EL (cell line): Measurements from ENCODE around the gene CNKSR1.

Source experiments
- DNase-seq: peaks from one replicate; pipeline ENCODE4 v3.0.0-alpha.2; 2016

Gene CNKSR1

DNA sequence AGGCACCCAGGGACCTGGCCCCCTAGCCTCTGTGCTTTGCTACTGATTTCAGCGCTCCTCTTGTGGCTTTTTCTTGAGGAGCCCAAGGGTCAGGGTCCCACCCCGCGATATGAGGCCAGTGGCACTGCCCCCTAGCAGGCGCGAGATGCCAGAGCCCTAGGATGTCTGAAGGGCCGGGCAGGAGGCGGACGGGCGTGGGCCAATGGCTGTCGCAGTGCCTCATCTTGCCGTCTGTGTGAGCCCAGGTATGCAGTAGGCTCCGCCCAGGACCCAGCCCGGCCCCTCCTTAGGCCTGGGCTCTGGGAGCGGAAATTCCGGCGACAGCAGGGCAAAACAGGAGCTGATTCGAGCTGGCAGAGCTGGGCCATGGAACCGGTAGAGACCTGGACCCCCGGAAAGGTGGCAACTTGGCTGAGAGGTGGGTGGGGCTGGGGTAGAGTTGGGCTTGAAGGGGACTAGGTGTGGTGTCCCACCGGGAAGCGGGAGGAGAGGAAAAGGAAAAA, at the start of gene CNKSR1:
TSS of gene CNKSR1 (plus strand) at position 310 of the 503 bp plus-strand sequence. CDS start at position 367, 57 bp downstream.
- DNase-seq = no peak

DNA sequence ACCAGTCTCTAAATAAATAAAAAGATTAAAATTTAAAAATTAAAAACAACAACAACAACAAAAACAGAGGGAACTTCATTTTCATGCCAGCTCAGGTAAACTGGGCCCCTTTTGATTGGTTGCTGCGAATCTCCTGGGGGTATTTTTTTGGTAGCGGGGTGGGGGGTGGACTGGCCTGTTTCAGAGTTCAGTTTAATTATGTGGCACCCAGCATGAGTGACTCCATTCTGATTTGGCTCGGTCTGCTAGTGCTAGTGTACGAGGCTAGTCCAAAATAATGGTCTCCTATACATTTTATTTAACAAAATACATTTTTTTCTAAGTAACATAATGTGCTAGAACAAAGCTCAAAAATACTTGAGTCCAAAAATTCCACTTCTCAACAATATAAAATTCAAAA, 47.5 kb upstream of the CNKSR1 start:
- no peak for DNase-seq

DNA sequence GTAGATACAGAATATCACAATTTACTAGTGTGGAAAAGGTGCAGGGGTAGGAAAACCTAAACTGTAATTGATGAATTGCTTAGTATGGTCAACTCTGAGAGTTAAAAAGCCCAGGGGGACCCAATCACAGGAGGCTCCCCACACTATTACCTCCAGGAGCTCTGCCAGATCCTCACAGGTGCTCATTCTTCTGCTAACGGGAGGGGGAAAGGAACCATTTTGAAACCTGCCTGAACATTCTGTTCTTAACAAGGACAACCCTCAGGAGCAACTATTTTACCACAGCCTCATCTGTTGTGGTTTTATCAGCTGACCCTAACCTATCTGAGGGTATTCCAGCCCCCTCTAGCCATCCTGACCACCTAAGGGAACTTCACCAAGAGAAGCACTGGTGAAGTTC, 46.6 kb upstream of the CNKSR1 start:
- DNase-seq = no peak

- no peak for DNase-seq
Measured at GRCh38 chr1:26132128-26132833, 45.0 kb upstream of the CNKSR1 start.

GRCh38 chr1:26132834-26133167, 44.5 kb upstream of the CNKSR1 start:
- DNase-seq = no peak

GRCh38 chr1:26134466-26134865, 42.8 kb upstream of the CNKSR1 start:
- no peak for DNase-seq

DNA sequence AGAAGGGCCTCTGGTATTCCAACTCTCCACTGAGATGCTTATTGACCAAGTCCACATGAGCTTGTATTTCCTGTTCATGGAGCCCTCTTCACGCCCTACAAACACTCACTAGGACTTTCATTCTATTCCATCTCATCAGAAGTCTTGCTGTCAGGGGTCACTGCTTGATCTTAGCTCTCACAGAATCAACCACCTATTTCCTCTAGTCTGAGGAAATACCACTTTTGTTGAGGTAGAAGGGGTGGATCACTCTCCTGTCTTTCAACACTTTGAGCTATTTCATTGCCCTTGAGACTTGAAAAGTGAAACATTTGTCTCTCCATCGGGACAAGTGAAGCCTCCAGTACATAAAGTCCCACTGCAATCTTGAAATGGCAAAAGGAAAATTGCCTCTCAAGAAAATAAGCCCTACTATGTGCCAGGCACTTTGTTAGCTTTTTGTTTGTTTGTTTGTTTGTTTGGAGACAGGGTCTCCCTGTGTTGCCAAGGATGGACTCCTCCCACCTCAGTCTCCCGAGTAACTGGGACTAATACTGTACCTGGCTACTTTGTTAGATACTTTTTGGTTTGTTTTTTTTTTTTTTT, 38.2 kb upstream of the CNKSR1 start:
- DNase-seq = no peak

GRCh38 chr1:26142159-26142558, 35.1 kb upstream of the CNKSR1 start:
- no peak for DNase-seq

DNA sequence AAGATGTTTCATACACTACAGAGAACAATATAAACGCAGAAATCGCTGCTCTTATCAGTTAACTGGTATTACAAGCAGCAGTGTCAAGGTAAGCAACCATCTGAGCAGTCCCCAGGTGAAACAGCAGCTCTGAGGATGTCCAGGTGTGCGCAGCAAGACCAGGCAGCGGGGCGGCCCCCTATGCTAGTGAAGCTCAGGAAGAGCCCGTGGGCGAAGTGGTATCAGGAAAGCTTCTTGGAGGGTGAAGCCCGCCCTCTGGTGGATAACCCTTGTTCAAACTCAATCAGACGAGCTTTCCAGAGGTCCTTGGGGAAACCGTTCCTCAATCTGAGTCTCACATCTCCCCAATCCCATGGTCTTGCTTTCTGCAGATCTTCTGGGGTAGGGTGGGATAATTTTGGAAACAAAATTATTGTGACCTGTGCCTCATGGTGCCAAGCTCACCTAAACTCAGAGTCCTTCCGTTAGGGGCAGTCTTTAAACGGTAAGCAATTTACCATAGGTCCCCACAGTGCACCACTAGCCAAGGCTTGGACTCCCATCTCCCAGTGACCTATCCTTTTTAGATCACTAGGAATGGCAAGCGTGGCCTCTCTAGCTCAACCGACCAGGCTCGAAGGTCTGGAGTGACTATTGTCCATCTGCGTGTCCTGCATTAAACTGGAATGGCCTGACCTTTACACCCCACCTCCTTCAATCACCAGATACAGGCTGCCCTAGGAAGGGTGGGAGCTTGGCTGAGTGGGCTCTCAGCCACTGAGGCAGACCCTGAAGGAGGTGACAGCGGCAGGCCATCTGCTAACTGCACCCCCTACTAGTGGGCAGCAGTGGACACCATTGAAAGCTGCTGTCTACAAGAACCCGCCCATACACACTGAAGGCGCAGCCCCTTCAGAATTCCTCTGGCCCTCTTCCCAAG, 32.0 kb upstream of the CNKSR1 start:
- peak; percentile 79 for DNase-seq

- no peak for DNase-seq
Measured at GRCh38 chr1:26145960-26146294, 31.4 kb upstream of the CNKSR1 start.

GRCh38 chr1:26148887-26149286, 28.4 kb upstream of the CNKSR1 start:
- no peak for DNase-seq

DNA sequence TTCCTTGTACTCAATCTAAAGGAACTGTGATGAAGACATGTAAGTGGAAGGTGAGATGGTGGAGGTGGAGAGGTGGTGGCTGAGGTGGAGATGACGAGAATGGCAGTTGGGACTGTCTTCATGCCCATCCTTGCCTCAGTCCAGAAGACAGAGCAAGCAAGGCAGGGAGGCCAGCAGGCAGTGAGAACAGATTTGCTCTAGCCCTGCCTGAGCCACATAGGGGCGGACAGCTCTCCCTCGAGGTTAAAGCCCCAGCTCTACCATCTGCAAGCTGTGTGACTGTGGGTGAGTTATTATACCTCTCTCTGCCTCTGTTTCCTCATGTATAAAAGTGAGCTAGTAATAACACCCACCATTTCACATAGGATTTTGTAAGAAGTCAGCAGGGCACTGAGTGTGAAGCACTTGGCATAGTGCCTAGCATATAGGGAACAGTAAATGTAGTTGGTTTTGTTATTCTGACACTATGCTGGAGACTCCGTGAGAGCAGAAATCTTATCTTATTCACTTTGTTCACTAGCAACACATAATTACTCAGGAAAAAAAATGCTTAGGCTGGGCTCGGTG, 23.2 kb upstream of the CNKSR1 start:
- DNase-seq = no peak

GRCh38 chr1:26154750-26155149, 22.5 kb upstream of the CNKSR1 start:
- no peak for DNase-seq

DNA sequence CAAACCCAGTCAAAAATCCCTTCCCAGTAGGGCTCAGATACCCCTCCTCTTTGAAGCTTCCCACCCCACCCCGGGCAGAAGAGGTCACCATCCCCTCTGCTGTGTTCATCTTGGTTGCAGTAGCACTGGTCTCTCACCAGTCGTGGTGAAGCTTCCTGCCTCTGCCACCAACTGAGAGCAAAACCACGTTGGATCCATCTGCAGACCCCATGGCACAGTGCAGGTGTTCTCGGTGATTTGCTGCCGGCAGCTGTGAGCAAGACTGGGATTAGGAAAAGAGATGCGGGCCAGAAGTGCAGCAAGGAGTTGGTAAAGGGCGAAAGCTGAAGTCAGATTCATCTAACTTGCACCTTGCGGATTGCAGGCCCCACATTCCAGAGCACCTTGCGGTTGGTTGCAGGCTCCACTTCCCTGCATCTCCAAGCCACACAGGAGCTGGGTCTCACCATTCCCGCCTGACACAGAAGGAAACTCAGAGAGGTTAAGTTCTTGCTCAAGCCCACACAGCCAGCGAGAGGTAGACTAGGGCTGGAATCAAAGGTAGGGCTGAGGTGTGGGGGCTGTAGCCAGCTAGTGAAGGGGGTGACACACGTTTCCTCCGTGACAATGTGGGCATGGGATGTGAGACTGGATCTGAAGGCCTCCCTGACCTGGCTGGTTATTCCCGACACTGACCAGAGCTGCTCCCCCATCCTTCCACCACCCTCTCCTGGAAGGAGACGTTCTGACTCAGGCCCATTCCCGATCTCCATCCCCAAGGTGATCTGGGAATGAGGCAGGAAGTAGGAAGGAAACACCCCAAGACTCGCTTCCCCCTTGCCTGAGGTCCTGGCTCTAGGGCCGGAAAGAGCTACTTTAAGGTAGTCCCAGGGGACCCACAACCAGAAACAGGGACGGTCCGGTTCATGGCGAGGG, 21.7 kb upstream of the CNKSR1 start:
- DNase-seq = no peak

DNA sequence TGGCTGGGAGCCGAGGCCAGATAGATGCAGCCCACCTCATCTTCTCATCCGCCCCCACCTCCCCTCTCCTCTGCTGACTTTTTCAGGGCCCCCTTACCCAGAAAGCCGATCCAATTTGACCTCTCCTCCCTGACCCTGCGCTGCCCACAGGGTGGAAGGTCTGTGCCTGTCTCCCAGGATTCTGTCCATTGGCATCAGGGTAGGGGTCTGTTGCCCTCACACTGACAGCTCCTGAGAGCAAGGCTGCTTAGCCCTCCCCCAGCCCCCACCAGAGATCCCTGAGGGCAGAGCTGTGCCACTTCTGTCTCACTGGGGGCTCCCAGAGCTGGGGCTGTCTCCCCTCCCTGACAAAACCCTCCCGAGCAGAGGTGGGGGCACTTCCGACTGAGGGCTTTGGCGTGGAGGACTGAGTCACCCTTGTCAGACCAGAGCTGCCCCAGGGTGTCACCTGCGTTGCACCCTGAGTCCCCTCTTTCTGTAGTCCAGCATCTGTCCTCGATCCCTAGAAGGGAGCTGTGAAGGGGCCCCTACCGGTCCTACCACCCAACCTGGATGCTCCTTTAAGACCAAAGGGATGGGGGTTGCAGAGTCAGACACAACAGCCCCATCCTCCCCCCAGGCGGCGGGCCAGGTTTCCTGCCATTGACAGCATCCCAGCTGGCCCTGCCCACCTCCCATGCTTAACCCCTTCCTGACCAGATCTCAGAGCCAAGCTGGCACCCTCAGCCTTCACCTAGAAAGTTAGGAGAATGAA, 20.8 kb upstream of the CNKSR1 start:
- no peak for DNase-seq

- no peak for DNase-seq
Measured at GRCh38 chr1:26158271-26158907, 18.9 kb upstream of the CNKSR1 start.

- DNase-seq = no peak
Measured at GRCh38 chr1:26158908-26159742, 18.2 kb upstream of the CNKSR1 start, which contains the start of gene FAM110D. FAM110D (plus strand) TSS chr1:26159079; CDS start chr1:26161292, 2,213 bp downstream.

DNA sequence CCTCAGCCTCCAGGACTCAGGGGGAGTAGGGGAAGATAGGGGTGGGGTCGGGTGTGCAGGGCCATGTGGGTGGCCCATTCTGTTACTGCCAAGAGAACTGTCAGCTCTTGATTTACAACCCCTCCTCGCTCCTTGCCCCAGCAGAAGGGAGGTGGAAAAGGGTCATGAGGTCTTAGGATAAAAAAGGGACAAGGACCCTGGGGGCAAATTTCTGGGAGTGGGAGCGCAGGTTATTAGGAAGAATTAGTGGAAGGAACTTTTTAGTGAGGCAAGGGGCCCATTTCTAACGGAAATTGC, 17.6 kb upstream of the CNKSR1 start:
- DNase-seq = no peak

DNA sequence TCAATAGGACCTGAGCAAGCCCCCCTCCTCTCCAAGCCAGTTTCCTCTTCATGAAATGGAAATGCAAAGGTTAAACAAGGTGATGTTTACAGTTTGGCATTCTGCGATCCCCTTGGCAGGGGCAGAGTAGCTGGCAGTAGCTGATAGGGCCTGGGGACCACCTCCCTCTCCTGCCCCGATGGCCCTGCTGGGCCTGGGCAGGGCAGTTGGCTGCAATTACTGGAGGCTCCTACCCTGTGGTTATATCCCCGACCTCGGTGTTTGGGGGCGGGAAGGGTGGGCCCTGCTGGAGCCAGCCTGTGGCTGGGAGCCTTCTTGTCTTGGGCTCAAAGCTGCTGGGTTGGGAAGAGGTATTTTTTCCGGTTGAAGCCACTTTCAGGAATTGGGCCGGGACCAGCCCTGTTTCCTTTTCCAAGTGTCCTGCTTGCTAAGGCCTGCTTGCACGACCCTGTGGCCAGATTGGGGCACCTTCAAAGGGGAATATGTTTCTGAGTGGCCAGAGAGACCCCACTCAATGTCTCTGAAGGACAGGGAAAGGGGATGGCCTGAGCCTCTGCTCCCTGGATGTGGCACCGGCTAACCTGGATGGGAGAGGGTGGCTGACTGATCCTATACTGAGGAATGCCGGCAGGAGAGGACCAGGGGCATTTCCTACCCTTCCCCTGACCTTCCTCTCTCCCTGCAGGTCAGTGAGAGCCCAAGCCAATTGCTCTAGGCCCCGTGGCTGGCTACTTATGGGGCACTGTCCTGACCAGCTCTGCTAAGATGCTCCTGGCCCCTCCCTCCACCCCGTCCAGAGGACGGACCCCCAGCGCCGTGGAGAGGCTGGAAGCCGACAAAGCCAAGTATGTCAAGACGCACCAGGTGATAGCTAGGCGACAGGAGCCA, 16.5 kb upstream of the CNKSR1 start:
- no peak for DNase-seq
